CD1c-positive myeloid dendritic cell (primary cell): ENCODE data around the gene ACTR6.
"Not testable (repeated sequence)": the region's sequence is repeated elsewhere in the genome, so short reads cannot be mapped to it uniquely, and the experiment has no call there.

Experiments used
- DNase-seq: peaks from one replicate; pipeline ENCODE4 v3.0.0-alpha.2; 2016; ENCODE audit errors: extremely low spot score

Gene ACTR6

GRCh38 chr12:100219328-100220109 is 18.9 kb downstream of the ACTR6 start:
- DNase-seq = no peak

GRCh38 chr12:100221523-100221922 is 20.9 kb downstream of the ACTR6 start:
- no peak for DNase-seq

GRCh38 chr12:100222173-100222572 is 21.6 kb downstream of the ACTR6 start:
- DNase-seq = not testable (repeated sequence)

- no peak for DNase-seq
Measured at GRCh38 chr12:100225491-100225890, 24.9 kb downstream of the ACTR6 start.

- DNase-seq = no peak
Measured at GRCh38 chr12:100229036-100229635, 28.5 kb downstream of the ACTR6 start.

GRCh38 chr12:100229876-100230275 is 29.3 kb downstream of the ACTR6 start:
- DNase-seq = peak; percentile 27

GRCh38 chr12:100231873-100232272 is 31.3 kb downstream of the ACTR6 start:
- DNase-seq = not testable (repeated sequence)

- DNase-seq = no peak
Measured at GRCh38 chr12:100234166-100234565, 33.6 kb downstream of the ACTR6 start.

GRCh38 chr12:100234591-100235304 is 34.1 kb downstream of the ACTR6 start:
- peak; percentile 62 for DNase-seq

GRCh38 chr12:100238801-100239200 is 38.2 kb downstream of the ACTR6 start:
- DNase-seq = no peak

GRCh38 chr12:100239589-100239988 is 39.0 kb downstream of the ACTR6 start:
- DNase-seq = no peak

GRCh38 chr12:100243137-100243536 is 42.5 kb downstream of the ACTR6 start:
- DNase-seq = no peak

GRCh38 chr12:100247765-100248164 is 47.1 kb downstream of the ACTR6 start:
- DNase-seq = no peak

- no peak for DNase-seq
Measured at GRCh38 chr12:100248886-100249285, 48.3 kb downstream of the ACTR6 start.

GRCh38 chr12:100249941-100250340 is 49.3 kb downstream of the ACTR6 start:
- DNase-seq = peak; percentile 25

GRCh38 chr12:100251917-100252316 is 51.3 kb downstream of the ACTR6 start:
- no peak for DNase-seq

GRCh38 chr12:100253437-100253836 is 52.8 kb downstream of the ACTR6 start:
- DNase-seq = no peak

- no peak for DNase-seq
Measured at GRCh38 chr12:100254876-100255275, 54.3 kb downstream of the ACTR6 start.

GRCh38 chr12:100258127-100258526 is 57.5 kb downstream of the ACTR6 start:
- no peak for DNase-seq

GRCh38 chr12:100263131-100263530 is 62.5 kb downstream of the ACTR6 start:
- no peak for DNase-seq

- not testable (repeated sequence) for DNase-seq
Measured at GRCh38 chr12:100265107-100265506, 64.5 kb downstream of the ACTR6 start.

GRCh38 chr12:100265732-100266584 is 65.3 kb downstream of the ACTR6 start:
- DNase-seq = no peak
